H9 (cell line): ENCODE data around the gene NVL. TPM values are rescaled to one million over a fixed set of nuclear protein-coding genes. Genes with fewer than 3 reads are reported as not detected.
A peak's percentile ranks its signal among the peaks of the same experiment; 100 is the strongest.

Source experiments
- DNase-seq: peaks from one replicate; pipeline ENCODE4 v3.0.0-alpha.2; 2017
- H2AFZ ChIP-seq: one replicate; pipeline ENCODE4 v1.6.1; 2013; ENCODE audit warnings: mild to moderate bottlenecking, low read length, control low read depth, moderate library complexity
- H2AK5ac ChIP-seq: 2 replicates; pipeline ENCODE4 v1.6.1; 2013; ENCODE audit warnings: low read length, control low read depth, mixed read lengths; ENCODE audit not compliant: insufficient read length
- H2BK120ac ChIP-seq: one replicate; pipeline ENCODE4 v1.6.1; 2013; ENCODE audit warnings: low read depth, mild to moderate bottlenecking, low read length, control low read depth, inconsistent platforms; ENCODE audit not compliant: poor library complexity, severe bottlenecking
- H2BK12ac ChIP-seq: 2 replicates; pipeline ENCODE4 v1.6.1; 2013; ENCODE audit warnings: low read length, control low read depth, mixed read lengths, low read depth; ENCODE audit not compliant: insufficient read length
- H2BK15ac ChIP-seq: 2 replicates; pipeline ENCODE4 v1.6.1; 2013; ENCODE audit warnings: low read depth, low read length, control low read depth
- H2BK20ac ChIP-seq: one replicate; pipeline ENCODE4 v1.6.1; 2013; ENCODE audit warnings: low read depth, mild to moderate bottlenecking, low read length, control low read depth, inconsistent platforms; ENCODE audit not compliant: poor library complexity, severe bottlenecking
- H2BK5ac ChIP-seq: 2 replicates; pipeline ENCODE4 v1.6.1; 2013; ENCODE audit warnings: low read length, control low read depth, mixed read lengths; ENCODE audit not compliant: insufficient read length
- H3K14ac ChIP-seq: 2 replicates; pipeline ENCODE4 v1.6.1; 2013; ENCODE audit warnings: low read length, control low read depth; ENCODE audit not compliant: insufficient read depth
- H3K18ac ChIP-seq: 2 replicates; pipeline ENCODE4 v1.6.1; 2013; ENCODE audit warnings: low read depth, mild to moderate bottlenecking, mixed read lengths, low read length, control low read depth; ENCODE audit not compliant: insufficient read length
- H3K23ac ChIP-seq: 2 replicates; pipeline ENCODE4 v1.6.1; 2013; ENCODE audit warnings: low read length, control low read depth, mixed read lengths, low read depth; ENCODE audit not compliant: insufficient read length
- H3K23me2 ChIP-seq: 2 replicates; pipeline ENCODE4 v1.6.1; 2013; ENCODE audit warnings: low read depth, mild to moderate bottlenecking, mixed read lengths, low read length, control low read depth; ENCODE audit not compliant: insufficient read length, poor library complexity, severe bottlenecking
- H3K27ac ChIP-seq: 2 replicates; pipeline ENCODE4 v1.5.1; 2013; ENCODE audit warnings: low read length, control low read depth, mixed read lengths, low read depth; ENCODE audit not compliant: insufficient read length
- H3K27me3 ChIP-seq: 2 replicates; pipeline ENCODE4 v1.6.1; 2013; ENCODE audit warnings: low read length, control low read depth, inconsistent platforms; ENCODE audit not compliant: insufficient read depth
- H3K4ac ChIP-seq: 2 replicates; pipeline ENCODE4 v1.6.1; 2013; ENCODE audit warnings: low read depth, mild to moderate bottlenecking, control low read depth, inconsistent platforms, low read length, moderate library complexity
- H3K4me1 ChIP-seq: 2 replicates; pipeline ENCODE4 v1.6.1; 2013; ENCODE audit warnings: low read length, control low read depth, inconsistent platforms; ENCODE audit not compliant: insufficient read depth
- H3K4me2 ChIP-seq: 2 replicates; pipeline ENCODE4 v1.6.1; 2013; ENCODE audit warnings: low read length, control low read depth, mixed read lengths; ENCODE audit not compliant: insufficient read length, insufficient read depth
- H3K56ac ChIP-seq: 2 replicates; pipeline ENCODE4 v1.6.1; 2013; ENCODE audit warnings: low read depth, mild to moderate bottlenecking, mixed read lengths, low read length, control low read depth; ENCODE audit not compliant: insufficient read length
- H3K79me1 ChIP-seq: 2 replicates; pipeline ENCODE4 v1.6.1; 2013; ENCODE audit warnings: low read depth, mild to moderate bottlenecking, moderate library complexity, low read length, control low read depth, inconsistent platforms; ENCODE audit not compliant: insufficient read depth, poor library complexity, severe bottlenecking
- H3K79me2 ChIP-seq: 2 replicates; pipeline ENCODE4 v1.6.1; 2013; ENCODE audit warnings: low read length, control low read depth, inconsistent platforms; ENCODE audit not compliant: insufficient read depth
- H3K9ac ChIP-seq: 2 replicates; pipeline ENCODE4 v1.6.1; 2013; ENCODE audit warnings: low read length, control low read depth, mixed read lengths; ENCODE audit not compliant: insufficient read length; ENCODE audit errors: extremely low read depth
- H3K9me3 ChIP-seq: one replicate; pipeline ENCODE4 v1.6.1; 2013; ENCODE audit warnings: low read depth, low read length, inconsistent platforms; ENCODE audit not compliant: control insufficient read depth
- H3T11ph ChIP-seq: one replicate; pipeline ENCODE4 v1.6.1; 2013; ENCODE audit warnings: mild to moderate bottlenecking, low read length, control low read depth, inconsistent platforms
- H4K20me1 ChIP-seq: one replicate; pipeline ENCODE4 v1.6.1; 2013; ENCODE audit not compliant: control insufficient read depth, insufficient read length, insufficient read depth
- H4K5ac ChIP-seq: 2 replicates; pipeline ENCODE4 v1.6.1; 2013; ENCODE audit warnings: low read depth, mild to moderate bottlenecking, mixed read lengths, low read length, control low read depth; ENCODE audit not compliant: insufficient read length
- H4K8ac ChIP-seq: replicated peaks from 2 replicates; pipeline ENCODE4 v1.6.1; 2013; ENCODE audit warnings: low read length, control low read depth, mixed read lengths, low read depth; ENCODE audit not compliant: insufficient read length
- H4K91ac ChIP-seq: 2 replicates; pipeline ENCODE4 v1.6.1; 2013; ENCODE audit warnings: low read depth, mild to moderate bottlenecking, moderate library complexity, mixed read lengths, low read length, control low read depth; ENCODE audit not compliant: insufficient read length
- H3K27ac Mint-ChIP-seq, 3 experiments: 2 replicates in 2 of 3; 3 replicates in 1 of 3; pipeline ENCODE4 v1.8.0; 2020 to 2021; ENCODE audit warnings: mixed read lengths in 3 of 3, mild to moderate bottlenecking in 1 of 3, moderate library complexity in 1 of 3
- H3K27me3 Mint-ChIP-seq: 2 replicates; pipeline ENCODE4 v1.8.0; 2021; ENCODE audit warnings: low read depth, mild to moderate bottlenecking, moderate library complexity, mixed read lengths
- H3K36me3 Mint-ChIP-seq, 3 experiments: 2 replicates in 2 of 3; 3 replicates in 1 of 3; pipeline ENCODE4 v1.8.0; 2020 to 2021; ENCODE audit warnings: low read depth in 3 of 3, mixed read lengths in 3 of 3; ENCODE audit not compliant: insufficient read depth in 1 of 3
- H3K4me1 Mint-ChIP-seq, 2 experiments: 2 replicates each; pipeline ENCODE4 v1.8.0; 2020; ENCODE audit warnings: mixed read lengths in 2 of 2
- H3K4me3 Mint-ChIP-seq, 2 experiments: 2 replicates in 1 of 2; 3 replicates in 1 of 2; pipeline ENCODE4 v1.8.0; 2020 to 2021; ENCODE audit warnings: mild to moderate bottlenecking in 2 of 2, mixed read lengths in 2 of 2, moderate library complexity in 1 of 2
- H3K9me3 Mint-ChIP-seq, 2 experiments: 2 replicates in 1 of 2; 3 replicates in 1 of 2; pipeline ENCODE4 v1.8.0; 2020; ENCODE audit warnings: mild to moderate bottlenecking in 2 of 2, mixed read lengths in 2 of 2, moderate library complexity in 1 of 2
- WGBS: extraction: QIAGEN DNeasy Blood & Tissue Kit; methylation state at CpG from one replicate; pipeline ENCODE4 v1.1.7; 2013; ENCODE audit warnings: missing lambda C conversion rate, low lambda C conversion rate, mixed read lengths; ENCODE audit not compliant: insufficient read length; ENCODE audit errors: extremely low coverage; 5-methylcytosine and 5-hydroxymethylcytosine counted together
- total RNA-seq: library from RNA; stranded (reverse); gene quantifications from 2 replicates; pipeline ENCODE4 v1.2.1, GENCODE V29; 2021
- TF ChIP-seq, protein P1 (sequence below): fragments of 200-600 bp; sonication (generic); conservative IDR thresholded peaks from 3 replicates; pipeline ENCODE4 v1.8.0; 2021; ENCODE audit warnings: antibody characterized with exemption, mild to moderate bottlenecking

NVL gene
- total RNA-seq, 1 experiment from 2014 or later: 66.9 TPM

DNA sequence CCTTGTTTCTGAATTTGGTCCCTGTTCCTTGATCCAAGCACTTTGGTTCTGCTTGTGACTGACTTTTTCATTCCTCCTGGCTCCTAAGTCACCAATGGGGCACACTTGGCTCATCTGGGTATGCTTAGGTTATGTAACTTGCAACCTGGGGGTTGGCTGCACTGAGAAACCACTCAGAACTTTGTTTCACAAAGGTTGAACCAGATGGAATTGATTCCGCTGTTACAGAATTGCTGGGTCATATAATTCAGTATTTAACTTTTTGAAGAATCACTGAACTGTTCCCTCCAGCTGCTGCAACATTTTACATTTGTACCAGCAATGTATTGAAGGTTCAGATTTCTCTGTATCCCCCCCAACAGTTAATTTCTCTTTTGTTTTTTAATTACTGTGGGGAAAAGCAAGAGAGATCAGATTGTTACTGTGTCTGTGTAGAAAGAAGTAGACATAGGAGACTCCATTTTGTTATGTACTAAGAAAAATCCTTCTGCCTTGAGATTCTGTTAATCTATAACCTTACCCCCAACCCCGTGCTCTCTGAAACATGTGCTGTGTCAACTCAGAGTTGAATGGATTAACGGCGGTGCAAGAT is 9.6 kb upstream of the NVL start:
- Mint-ChIP-seq H3K27ac (peak overlapping the region; percentile 62 to 98 (median 96); a peak in 5 of 7 replicates), H3K9me3 (peaks cover 26 to 31% of the 10 kb centered on the region in 2 experiments), H3K36me3 (peaks cover 18 to 27% (median 22%) of the 10 kb centered on the region in 3 experiments), H3K4me3 (peak overlapping the region in 1 of 2 experiments; percentile 41; a peak in 2 of 5 replicates), H3K27me3 (no peaks in the 10 kb centered on the region; the same call in 1 of the 2 replicates), H3K4me1 (peaks cover 17 to 20% of the 10 kb centered on the region in 2 experiments)
- peaks cover 4% of the 10 kb centered on the region; the same call in 1 of the 2 replicates for H3K4me1 ChIP-seq
- H3T11ph ChIP-seq: peak overlapping the region; percentile 29
- no peak overlapping the region for H2AK5ac ChIP-seq
- H4K91ac ChIP-seq: no peak overlapping the region
- no peak overlapping the region for H2BK12ac ChIP-seq
- WGBS: no CpG with 5 or more reads among the region's 4 CpGs
- H3K79me2 ChIP-seq: no peaks in the 10 kb centered on the region
- no peaks in the 10 kb centered on the region for H4K20me1 ChIP-seq
- no peak overlapping the region for H3K4me2 ChIP-seq
- H3K27ac ChIP-seq: peak overlapping the region; percentile 9
- TF ChIP-seq, protein P1, sequence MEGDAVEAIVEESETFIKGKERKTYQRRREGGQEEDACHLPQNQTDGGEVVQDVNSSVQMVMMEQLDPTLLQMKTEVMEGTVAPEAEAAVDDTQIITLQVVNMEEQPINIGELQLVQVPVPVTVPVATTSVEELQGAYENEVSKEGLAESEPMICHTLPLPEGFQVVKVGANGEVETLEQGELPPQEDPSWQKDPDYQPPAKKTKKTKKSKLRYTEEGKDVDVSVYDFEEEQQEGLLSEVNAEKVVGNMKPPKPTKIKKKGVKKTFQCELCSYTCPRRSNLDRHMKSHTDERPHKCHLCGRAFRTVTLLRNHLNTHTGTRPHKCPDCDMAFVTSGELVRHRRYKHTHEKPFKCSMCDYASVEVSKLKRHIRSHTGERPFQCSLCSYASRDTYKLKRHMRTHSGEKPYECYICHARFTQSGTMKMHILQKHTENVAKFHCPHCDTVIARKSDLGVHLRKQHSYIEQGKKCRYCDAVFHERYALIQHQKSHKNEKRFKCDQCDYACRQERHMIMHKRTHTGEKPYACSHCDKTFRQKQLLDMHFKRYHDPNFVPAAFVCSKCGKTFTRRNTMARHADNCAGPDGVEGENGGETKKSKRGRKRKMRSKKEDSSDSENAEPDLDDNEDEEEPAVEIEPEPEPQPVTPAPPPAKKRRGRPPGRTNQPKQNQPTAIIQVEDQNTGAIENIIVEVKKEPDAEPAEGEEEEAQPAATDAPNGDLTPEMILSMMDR: no peak
- no peak overlapping the region for H3K56ac ChIP-seq
- H3K23ac ChIP-seq: no peak overlapping the region
- no peak overlapping the region for H2BK20ac ChIP-seq
- H3K18ac ChIP-seq: no peak overlapping the region
- H3K9me3 ChIP-seq: peaks cover 8% of the 10 kb centered on the region
- H2BK5ac ChIP-seq: no peak overlapping the region
- no peak overlapping the region for H3K14ac ChIP-seq
- H2BK120ac ChIP-seq: no peak overlapping the region
- no peak overlapping the region for H2BK15ac ChIP-seq
- peaks cover 4% of the 10 kb centered on the region for H3K23me2 ChIP-seq
- no peak overlapping the region for H4K8ac ChIP-seq
- DNase-seq: no peak
- H3K27me3 ChIP-seq: no peaks in the 10 kb centered on the region
- H4K5ac ChIP-seq: no peak overlapping the region
- H3K79me1 ChIP-seq: no peaks in the 10 kb centered on the region
- no peak overlapping the region for H2AFZ ChIP-seq
- H3K4ac ChIP-seq: no peak overlapping the region; the same call in 1 of the 2 replicates
- H3K9ac ChIP-seq: no peak overlapping the region
